CD14-positive monocyte (primary cell): Measurements from ENCODE around the gene SOCS2. TPM values are rescaled to one million over a fixed set of nuclear protein-coding genes. Genes with fewer than 3 reads are reported as not detected.

Experiments
- DNase-seq, 3 donors: peaks; one replicate each; pipeline ENCODE4 v3.0.0-alpha.2; 2011 to 2022
- H2AFZ ChIP-seq: 2 replicates; pipeline ENCODE4 v1.6.0; 2012; ENCODE audit warnings: mild to moderate bottlenecking, low read depth, low read length, inconsistent platforms; ENCODE audit not compliant: insufficient read depth, poor library complexity, severe bottlenecking
- H3K27ac ChIP-seq, 2 donors: 1 replicate in 1 of 2; 2 replicates in 1 of 2; pipeline ENCODE4 v1.5.1; 2012 to 2013; ENCODE audit warnings: low read length in 2 of 2, control low read depth in 1 of 2, inconsistent platforms in 1 of 2, low read depth in 1 of 2, mild to moderate bottlenecking in 1 of 2
- H3K27me3 ChIP-seq, 2 donors: one replicate each; pipeline versions ENCODE4 v1.6.0 to v1.6.1; 2011 to 2013; ENCODE audit warnings: low read length in 2 of 2; ENCODE audit not compliant: control insufficient read depth in 2 of 2, insufficient read depth in 2 of 2
- H3K36me3 ChIP-seq, 2 donors: replicated peaks in 1 of 2; 1 replicate in 1 of 2; 2 replicates in 1 of 2; pipeline versions ENCODE4 v1.5.1 to v1.6.1; 2012 to 2013; ENCODE audit warnings: low read length in 2 of 2, control low read depth in 1 of 2, inconsistent platforms in 1 of 2, mild to moderate bottlenecking in 1 of 2; ENCODE audit not compliant: insufficient read depth in 2 of 2, control insufficient read depth in 1 of 2
- H3K4me1 ChIP-seq, 2 donors: 1 replicate in 1 of 2; 2 replicates in 1 of 2; pipeline versions ENCODE4 v1.5.1 to v1.6.1; 2012 to 2013; ENCODE audit warnings: low read length in 2 of 2, control low read depth in 1 of 2, inconsistent platforms in 1 of 2, mild to moderate bottlenecking in 1 of 2, moderate library complexity in 1 of 2; ENCODE audit not compliant: insufficient read depth in 2 of 2, control insufficient read depth in 1 of 2
- H3K4me2 ChIP-seq: replicated peaks from 2 replicates; pipeline ENCODE3; 2012; ENCODE audit warnings: low read length, moderate library complexity, mild to moderate bottlenecking; ENCODE audit not compliant: poor library complexity, severe bottlenecking; ENCODE audit errors: extremely low read depth
- H3K4me3 ChIP-seq, 3 experiments: fragments of 200-600 bp in 1 of 3; sonication (generic) in 1 of 3; replicated peaks in 1 of 3; 1 replicate in 2 of 3; 2 replicates in 1 of 3; pipeline ENCODE4 v1.5.1; 2011 to 2013; ENCODE audit warnings: low read length in 3 of 3, mild to moderate bottlenecking in 3 of 3, control low read depth in 2 of 3, low read depth in 2 of 3, inconsistent platforms in 1 of 3, moderate library complexity in 1 of 3
- H3K79me2 ChIP-seq: 2 replicates; pipeline ENCODE4 v1.6.0; 2012; ENCODE audit warnings: mild to moderate bottlenecking, control low read depth, inconsistent platforms, low read length, moderate library complexity; ENCODE audit not compliant: insufficient read depth
- H3K9ac ChIP-seq: 2 replicates; pipeline ENCODE4 v1.6.0; 2017; ENCODE audit warnings: low read length, mild to moderate bottlenecking; ENCODE audit not compliant: insufficient read depth, poor library complexity, severe bottlenecking
- H3K9me3 ChIP-seq, 2 donors: replicated peaks in 1 of 2; 1 replicate in 1 of 2; 2 replicates in 1 of 2; pipeline versions ENCODE4 v1.5.1 to v1.6.1; 2012 to 2013; ENCODE audit warnings: low read length in 2 of 2, control low read depth in 1 of 2; ENCODE audit not compliant: control insufficient read depth in 1 of 2, insufficient read depth in 1 of 2
- H4K20me1 ChIP-seq: 2 replicates; pipeline ENCODE4 v1.6.0; 2012; ENCODE audit warnings: mild to moderate bottlenecking, low read length, control low read depth, moderate library complexity; ENCODE audit not compliant: insufficient read depth
- H3K27ac Mint-ChIP-seq, 7 donors: one replicate each; pipeline ENCODE4 v1.8.0; 2020; ENCODE audit warnings: mild to moderate bottlenecking in 7 of 7, mixed read lengths in 7 of 7, moderate library complexity in 6 of 7, inconsistent platforms in 2 of 7
- H3K27me3 Mint-ChIP-seq, 3 donors: one replicate each; pipeline ENCODE4 v1.8.0; 2021 to 2022; ENCODE audit warnings: low read depth in 3 of 3, mild to moderate bottlenecking in 3 of 3, mixed read lengths in 3 of 3, moderate library complexity in 3 of 3, inconsistent platforms in 1 of 3
- H3K36me3 Mint-ChIP-seq, 2 donors: one replicate each; pipeline ENCODE4 v1.8.0; 2020; ENCODE audit warnings: mixed read lengths in 2 of 2, inconsistent platforms in 1 of 2, mild to moderate bottlenecking in 1 of 2
- H3K4me1 Mint-ChIP-seq: one replicate; pipeline ENCODE4 v1.8.0; 2020; ENCODE audit warnings: mild to moderate bottlenecking, mixed read lengths
- H3K4me3 Mint-ChIP-seq, 2 donors: one replicate each; pipeline ENCODE4 v1.8.0; 2020; ENCODE audit warnings: mild to moderate bottlenecking in 2 of 2, mixed read lengths in 2 of 2, moderate library complexity in 1 of 2
- H3K9me3 Mint-ChIP-seq, 7 donors: one replicate each; pipeline ENCODE4 v1.8.0; 2020 to 2022; ENCODE audit warnings: mixed read lengths in 7 of 7, mild to moderate bottlenecking in 6 of 7, moderate library complexity in 6 of 7, inconsistent platforms in 2 of 7
- WGBS: methylation state at CpG from one replicate; pipeline ENCODE4 v1.1.5; 2013; ENCODE audit warnings: missing lambda C conversion rate; ENCODE audit not compliant: insufficient coverage; 5-methylcytosine and 5-hydroxymethylcytosine counted together
- intact Hi-C, 2 donors: fragments of 100-400 bp; cut with micrococcal nuclease; formaldehyde crosslinking; loops; one replicate each; pipeline versions ENCODE4 v1.15.0 to v1.15.1; 2023
- polyA plus RNA-seq, 3 donors: library from polyadenylated mRNA; depleted of rRNA in 1 of 3; unstranded in 2 of 3; stranded (reverse) in 1 of 3; fragments of 300-500 nt in 2 of 3; fragments of >200 nt in 1 of 3; fragmentation: Illumina TruSeq in 2 of 3; gene quantifications; 1 replicate in 2 of 3; 2 replicates in 1 of 3; pipeline ENCODE4 v1.2.3, GENCODE V29; 2012 to 2021
- TF ChIP-seq, protein P1 (sequence below): fragments of 200-600 bp; IDR thresholded peaks from one replicate; pipeline ENCODE4 v1.8.0; 2022; ENCODE audit warnings: antibody characterized with exemption, mild to moderate bottlenecking

Gene SOCS2
- polyA plus RNA-seq, 3 donors: 0.18 to 0.91 (median 0.22) TPM

DNA sequence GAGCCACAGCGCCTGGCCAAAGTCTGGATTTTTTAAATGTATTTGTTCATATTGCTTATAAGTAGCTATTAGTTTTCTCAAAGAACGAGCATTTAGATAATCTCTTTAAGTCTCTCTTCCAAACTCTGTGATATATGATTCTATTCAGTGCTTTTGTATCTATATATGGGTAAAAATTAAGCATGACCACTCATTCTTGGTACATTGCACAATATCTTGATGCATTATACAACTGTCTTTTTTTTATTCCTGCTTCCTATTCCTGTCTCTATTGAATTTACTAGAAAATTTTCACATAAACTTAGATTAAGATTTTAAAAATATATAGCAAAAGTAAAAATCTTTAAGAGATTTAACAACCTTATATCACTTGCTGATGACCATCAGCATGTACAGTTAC, 29.1 kb downstream of the SOCS2 start:
- intact Hi-C loops: no loop called here
- no CpG with 5 or more reads among the region's 2 CpGs for WGBS

DNA sequence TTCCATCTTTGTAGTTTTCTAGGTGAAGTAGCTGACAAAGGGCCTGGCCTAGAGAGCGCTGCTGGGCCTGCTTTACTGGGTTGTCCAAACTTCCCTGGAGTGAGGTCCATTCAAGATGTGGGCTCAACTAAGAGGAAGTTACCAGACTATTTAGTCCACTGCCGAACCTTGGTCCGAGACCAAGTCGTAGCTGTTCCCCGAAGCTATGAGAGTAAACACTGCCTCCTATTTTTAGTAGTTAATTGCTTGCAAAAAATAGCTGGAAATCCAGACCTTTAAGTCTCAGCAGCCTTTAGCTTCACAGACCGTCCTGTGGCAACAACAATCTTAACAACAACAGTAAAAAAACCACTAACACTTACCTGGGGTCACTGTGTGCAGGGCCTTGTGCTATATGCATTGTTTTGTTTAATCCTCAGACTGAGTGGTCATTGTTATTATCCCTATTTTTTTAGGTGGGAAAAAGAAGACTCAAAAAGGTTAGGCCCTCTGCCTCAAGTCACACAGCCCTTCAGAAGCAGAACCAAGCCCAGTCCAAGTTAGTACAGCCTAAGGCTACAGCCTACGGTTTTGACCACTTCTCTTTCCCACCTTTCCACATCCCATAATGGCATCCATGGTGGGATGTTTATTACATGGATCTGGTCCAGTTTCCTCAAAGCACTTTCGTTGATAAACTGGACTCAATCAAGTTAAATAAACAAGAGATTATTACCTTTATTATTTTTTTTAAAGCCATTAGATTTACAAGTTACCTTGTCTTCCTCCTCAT, 30.6 kb downstream of the SOCS2 start:
- 100% methylated on average over 1 of the region's 8 CpGs for WGBS
- no peak overlapping the region for H3K27ac Mint-ChIP-seq
- no peak overlapping the region for H3K9ac ChIP-seq

More for the DNA sequence above, 29.1 kb downstream of the SOCS2 start:
- Mint-ChIP-seq H3K27ac (no peak overlapping the region), H3K36me3 (no peaks in the 10 kb centered on the region), H3K4me1 (peaks cover 3% of the 10 kb centered on the region), H3K27me3 (peaks cover 2 to 8% (median 2%) of the 10 kb centered on the region in 3 donors), H3K4me3 (no peak overlapping the region), H3K9me3 (peaks cover 0 to 2% (median 0%) of the 10 kb centered on the region in 7 donors)
- H3K4me2 ChIP-seq: no peak overlapping the region
- H3K36me3 ChIP-seq: no peaks in the 10 kb centered on the region
- H3K9ac ChIP-seq: no peak overlapping the region
- no peaks in the 10 kb centered on the region for H3K79me2 ChIP-seq
- no peaks in the 10 kb centered on the region for H3K4me1 ChIP-seq
- TF ChIP-seq, protein P1, sequence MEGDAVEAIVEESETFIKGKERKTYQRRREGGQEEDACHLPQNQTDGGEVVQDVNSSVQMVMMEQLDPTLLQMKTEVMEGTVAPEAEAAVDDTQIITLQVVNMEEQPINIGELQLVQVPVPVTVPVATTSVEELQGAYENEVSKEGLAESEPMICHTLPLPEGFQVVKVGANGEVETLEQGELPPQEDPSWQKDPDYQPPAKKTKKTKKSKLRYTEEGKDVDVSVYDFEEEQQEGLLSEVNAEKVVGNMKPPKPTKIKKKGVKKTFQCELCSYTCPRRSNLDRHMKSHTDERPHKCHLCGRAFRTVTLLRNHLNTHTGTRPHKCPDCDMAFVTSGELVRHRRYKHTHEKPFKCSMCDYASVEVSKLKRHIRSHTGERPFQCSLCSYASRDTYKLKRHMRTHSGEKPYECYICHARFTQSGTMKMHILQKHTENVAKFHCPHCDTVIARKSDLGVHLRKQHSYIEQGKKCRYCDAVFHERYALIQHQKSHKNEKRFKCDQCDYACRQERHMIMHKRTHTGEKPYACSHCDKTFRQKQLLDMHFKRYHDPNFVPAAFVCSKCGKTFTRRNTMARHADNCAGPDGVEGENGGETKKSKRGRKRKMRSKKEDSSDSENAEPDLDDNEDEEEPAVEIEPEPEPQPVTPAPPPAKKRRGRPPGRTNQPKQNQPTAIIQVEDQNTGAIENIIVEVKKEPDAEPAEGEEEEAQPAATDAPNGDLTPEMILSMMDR: no peak
- H3K27ac ChIP-seq: no peak overlapping the region
- no peaks in the 10 kb centered on the region for H3K9me3 ChIP-seq
- no peaks in the 10 kb centered on the region for H3K27me3 ChIP-seq
- no peak overlapping the region for H3K4me3 ChIP-seq
- H4K20me1 ChIP-seq: no peaks in the 10 kb centered on the region
- no peak for DNase-seq
- H2AFZ ChIP-seq: no peak overlapping the region

More for the DNA sequence above, 30.6 kb downstream of the SOCS2 start:
- Mint-ChIP-seq H3K4me3 (no peak overlapping the region), H3K9me3 (peaks cover 0 to under 1% (median 0%) of the 10 kb centered on the region in 7 donors), H3K36me3 (no peaks in the 10 kb centered on the region), H3K4me1 (peaks cover 3% of the 10 kb centered on the region), H3K27me3 (peaks cover 2 to 8% (median 2%) of the 10 kb centered on the region in 3 donors)
- no peak overlapping the region for H2AFZ ChIP-seq
- TF ChIP-seq, protein P1: no peak
- H3K4me2 ChIP-seq: no peak overlapping the region
- no peak for DNase-seq
- intact Hi-C loops: no loop called here
- H3K4me1 ChIP-seq: no peaks in the 10 kb centered on the region
- H3K4me3 ChIP-seq: no peak overlapping the region
- no peaks in the 10 kb centered on the region for H4K20me1 ChIP-seq
- no peak overlapping the region for H3K27ac ChIP-seq
- H3K79me2 ChIP-seq: no peaks in the 10 kb centered on the region
- no peaks in the 10 kb centered on the region for H3K36me3 ChIP-seq
- no peaks in the 10 kb centered on the region for H3K9me3 ChIP-seq
- no peaks in the 10 kb centered on the region for H3K27me3 ChIP-seq
